GM19351 (cell line): ENCODE results near the gene LZIC.
A peak's percentile ranks its signal among the peaks of the same experiment; 100 is the strongest.
"Not testable (repeated sequence)": the region's sequence is repeated elsewhere in the genome, so short reads cannot be mapped to it uniquely, and the experiment has no call there.

Experiments used
- ATAC-seq: cut with Tn5 transposase; IDR thresholded peaks from one replicate; pipeline ENCODE4 v1.9.1; 2021; ENCODE audit warnings: mild to moderate bottlenecking, moderate library complexity; ENCODE audit not compliant: unreplicated experiment

Gene LZIC

GRCh38 chr1:9942939-9943788, at the start of gene LZIC, which contains the start of gene NMNAT1:
Gene LZIC (minus strand): TSS chr1:9943391. CDS start chr1:9936619, 6,772 bp downstream.
Gene NMNAT1 (plus strand): TSS chr1:9943475. CDS start chr1:9972074, 28,599 bp downstream.
- ATAC-seq: peak; percentile 95

- ATAC-seq: no peak
Measured at GRCh38 chr1:9992910-9993309, 49.7 kb upstream of the LZIC start.

- ATAC-seq: no peak
Measured at GRCh38 chr1:9990944-9991343, 47.8 kb upstream of the LZIC start.

GRCh38 chr1:9989773-9990172, 46.6 kb upstream of the LZIC start:
- ATAC-seq: no peak

- no peak for ATAC-seq
Measured at GRCh38 chr1:9985001-9985400, 41.8 kb upstream of the LZIC start.

- no peak for ATAC-seq
Measured at GRCh38 chr1:9984253-9984652, 41.1 kb upstream of the LZIC start.

GRCh38 chr1:9960706-9961562, 17.7 kb upstream of the LZIC start:
- no peak for ATAC-seq

GRCh38 chr1:9960011-9960410, 16.8 kb upstream of the LZIC start:
- no peak for ATAC-seq

- ATAC-seq: no peak
Measured at GRCh38 chr1:9957726-9958125, 14.5 kb upstream of the LZIC start.

GRCh38 chr1:9946315-9946714, 3.1 kb upstream of the LZIC start:
- ATAC-seq: no peak

- ATAC-seq: peak; percentile 11
Measured at GRCh38 chr1:9942399-9942938, 722 bp downstream of the LZIC start.

- ATAC-seq: no peak
Measured at GRCh38 chr1:9929431-9930385, 13.5 kb downstream of the LZIC start.

- ATAC-seq: no peak
Measured at GRCh38 chr1:9927259-9927658, 15.9 kb downstream of the LZIC start.

- ATAC-seq: no peak
Measured at GRCh38 chr1:9922342-9922741, 20.8 kb downstream of the LZIC start.

GRCh38 chr1:9920606-9921005, 22.6 kb downstream of the LZIC start:
- ATAC-seq: no peak

- no peak for ATAC-seq
Measured at GRCh38 chr1:9917901-9918300, 25.3 kb downstream of the LZIC start.

GRCh38 chr1:9917495-9917894, 25.7 kb downstream of the LZIC start:
- not testable (repeated sequence) for ATAC-seq

- ATAC-seq: no peak
Measured at GRCh38 chr1:9916452-9916851, 26.7 kb downstream of the LZIC start.

GRCh38 chr1:9914610-9914937, 28.6 kb downstream of the LZIC start:
- no peak for ATAC-seq

- ATAC-seq: no peak
Measured at GRCh38 chr1:9912264-9912936, 30.8 kb downstream of the LZIC start.
